Pons (tissue), 1 donor: ENCODE data around the gene CDKAL1.
"Not testable (repeated sequence)": the region's sequence is repeated elsewhere in the genome, so short reads cannot be mapped to it uniquely, and the experiment has no call there.

ENCODE experiments used
- DNase-seq: peaks from one replicate; pipeline ENCODE4 v3.0.0-alpha.2; 2016; ENCODE audit warnings: low spot score

CDKAL1 gene

GRCh38 chr6:20708367-20709124 lies 174.3 kb downstream of the CDKAL1 start:
- no peak for DNase-seq

- no peak for DNase-seq
These were observed 175.2 kb downstream of the CDKAL1 start for GRCh38 chr6:20709451-20709850.

- no peak for DNase-seq
These were observed 176.1 kb downstream of the CDKAL1 start for GRCh38 chr6:20710341-20710740.

GRCh38 chr6:20711518-20711917 lies 177.3 kb downstream of the CDKAL1 start:
- no peak for DNase-seq

- DNase-seq: no peak
These were observed 177.8 kb downstream of the CDKAL1 start for GRCh38 chr6:20712011-20712410.

GRCh38 chr6:20715135-20715806 lies 181.0 kb downstream of the CDKAL1 start:
- DNase-seq: no peak

- no peak for DNase-seq
These were observed 182.6 kb downstream of the CDKAL1 start for GRCh38 chr6:20716865-20717264.

- DNase-seq: no peak
These were observed 183.5 kb downstream of the CDKAL1 start for GRCh38 chr6:20717743-20718142.

GRCh38 chr6:20718705-20719653 lies 184.7 kb downstream of the CDKAL1 start:
- DNase-seq: no peak

GRCh38 chr6:20719980-20720379 lies 185.7 kb downstream of the CDKAL1 start:
- DNase-seq: no peak

- DNase-seq: not testable (repeated sequence)
These were observed 186.9 kb downstream of the CDKAL1 start for GRCh38 chr6:20721121-20721520.

GRCh38 chr6:20722455-20722854 lies 188.2 kb downstream of the CDKAL1 start:
- no peak for DNase-seq

GRCh38 chr6:20723236-20723635 lies 189.0 kb downstream of the CDKAL1 start:
- no peak for DNase-seq

- DNase-seq: no peak
These were observed 190.4 kb downstream of the CDKAL1 start for GRCh38 chr6:20724443-20725190.

- DNase-seq: not testable (repeated sequence)
These were observed 191.0 kb downstream of the CDKAL1 start for GRCh38 chr6:20725235-20725634.

- no peak for DNase-seq
These were observed 194.8 kb downstream of the CDKAL1 start for GRCh38 chr6:20729086-20729485.

GRCh38 chr6:20732362-20732761 lies 198.1 kb downstream of the CDKAL1 start:
- DNase-seq: not testable (repeated sequence)

- no peak for DNase-seq
These were observed 198.6 kb downstream of the CDKAL1 start for GRCh38 chr6:20732896-20733295.

- no peak for DNase-seq
These were observed 203.7 kb downstream of the CDKAL1 start for GRCh38 chr6:20737912-20738311.

GRCh38 chr6:20740088-20740487 lies 205.8 kb downstream of the CDKAL1 start:
- no peak for DNase-seq

- no peak for DNase-seq
These were observed 206.5 kb downstream of the CDKAL1 start for GRCh38 chr6:20740727-20741126.

- DNase-seq: no peak
These were observed 207.2 kb downstream of the CDKAL1 start for GRCh38 chr6:20741490-20741889.
